SH-SY5Y (cell line): Measurements from ENCODE around the gene POLRMT.

Experiments
- GATA2 ChIP-seq: IDR thresholded peaks from 2 replicates; pipeline ENCODE4 v1.6.1; 2011; ENCODE audit warnings: mild to moderate bottlenecking, low read depth, low read length
- GATA3 ChIP-seq: IDR thresholded peaks from 2 replicates; pipeline ENCODE4 v1.6.1; 2011; ENCODE audit warnings: low read depth, mild to moderate bottlenecking, low read length, moderate library complexity

GRCh38 chr19:640606-641189 lies 7.4 kb upstream of the POLRMT start:
- no peak for TF ChIP-seq GATA2
- TF ChIP-seq GATA3 = no peak
